K562 (cell line): Measurements from ENCODE around the gene KLB. TPM values are rescaled to one million over a fixed set of nuclear protein-coding genes. Genes with fewer than 3 reads are reported as not detected.
A peak's percentile ranks its signal among the peaks of the same experiment; 100 is the strongest.

ENCODE experiments used
- ATAC-seq: fragments of 200-7000 bp; cut with Tn5 transposase; 3 replicates; pipeline ENCODE4 v1.9.1; 2020; ENCODE audit warnings: moderate library complexity
- Bru-seq: library from RNA; stranded (reverse); fragments of 400-500 nt; gene quantifications from one replicate; lab custom pipeline; 2021; lab: Mats Ljungman, UMichigan
- BruChase-seq, 2 experiments: library from RNA; stranded (reverse); fragments of 400-500 nt; gene quantifications; one replicate each; lab custom pipeline; 2021; lab: Mats Ljungman, UMichigan
- BruUV-seq: library from RNA; stranded (reverse); fragments of 400-500 nt; replicated peaks from 2 replicates; lab custom pipeline; 2021; lab: Mats Ljungman, UMichigan
- CTCF ChIA-PET: fragments of 300-600 bp; formaldehyde crosslinking; extraction: SDS; loops from one replicate; lab custom pipeline; 2021; ENCODE audit warnings: low intra/inter-chr PET ratio; lab: Yijun Ruan, JAX
- POLR2A ChIA-PET: fragments of 300-600, 350-650 bp; sonication (Branson Sonifier 250); formaldehyde crosslinking; extraction: SDS; loops from one replicate; lab custom pipeline; 2021; ENCODE audit warnings: antibody characterized with exemption, inconsistent platforms; lab: Yijun Ruan, JAX
- DNase-seq, 4 experiments: peaks; one replicate each; pipeline versions ENCODE4 v3.0.0 to v3.0.0-alpha.2; 2011 to 2018; ENCODE audit warnings: low spot score in 3 of 4, mixed read lengths in 3 of 4; ENCODE audit errors: extremely low read depth in 1 of 4
- FAIRE-seq: peaks from 2 replicates; lab custom pipeline; 2011; peaks lifted over from hg19 to GRCh38; lab: Jason Lieb, UNC
- H2AFZ ChIP-seq: 2 replicates; pipeline ENCODE4 v1.6.0; 2011; ENCODE audit warnings: low read depth, low read length, control low read depth, inconsistent platforms
- H3K27ac ChIP-seq: fragments of 200-600 bp; 3 replicates; pipeline ENCODE4 v1.8.0; 2011; ENCODE audit warnings: low read depth, mild to moderate bottlenecking, control low read depth, inconsistent platforms, low read length, moderate library complexity, mixed read lengths; ENCODE audit errors: extremely low read depth
- H3K27me3 ChIP-seq, 2 experiments: fragments of 300-600 bp in 1 of 2; 2 replicates in 1 of 2; 3 replicates in 1 of 2; pipeline versions ENCODE4 v1.6.0 to v1.8.0; 2011; ENCODE audit warnings: inconsistent platforms in 2 of 2, low read length in 2 of 2, mild to moderate bottlenecking in 1 of 2, mixed read lengths in 1 of 2, moderate library complexity in 1 of 2; ENCODE audit not compliant: control insufficient read depth in 2 of 2, insufficient read depth in 2 of 2
- H3K36me3 ChIP-seq: fragments of 300-600 bp; 3 replicates; pipeline ENCODE4 v1.8.0; 2011; ENCODE audit warnings: mild to moderate bottlenecking, low read length, inconsistent platforms; ENCODE audit not compliant: control insufficient read depth, insufficient read depth
- H3K4me1 ChIP-seq, 2 experiments: fragments of 200-600 bp in 1 of 2; replicated peaks in 1 of 2; 2 replicates in 1 of 2; 3 replicates in 1 of 2; pipeline versions ENCODE4 v1.5.1 to v1.8.0; 2011; ENCODE audit warnings: inconsistent platforms in 2 of 2, low read length in 2 of 2, mild to moderate bottlenecking in 1 of 2, mixed read lengths in 1 of 2, moderate library complexity in 1 of 2; ENCODE audit not compliant: control insufficient read depth in 2 of 2, insufficient read depth in 2 of 2
- H3K4me2 ChIP-seq: 2 replicates; pipeline ENCODE4 v1.6.1; 2011; ENCODE audit warnings: low read length, control low read depth, inconsistent platforms, mixed read lengths; ENCODE audit not compliant: insufficient read depth
- H3K4me3 ChIP-seq: fragments of 200-600 bp; sonication (generic), shearing (Covaris generic); 2 replicates; pipeline ENCODE4 v1.5.1; 2016; ENCODE audit warnings: control low read depth, inconsistent platforms
- H3K79me2 ChIP-seq: fragments of 200-600 bp; 3 replicates; pipeline ENCODE4 v1.8.0; 2011; ENCODE audit warnings: low read length, inconsistent platforms; ENCODE audit not compliant: control insufficient read depth, insufficient read depth
- H3K9ac ChIP-seq, 2 experiments: 2 replicates each; pipeline versions ENCODE4 v1.6.0 to v1.6.1; 2011; ENCODE audit warnings: low read depth in 2 of 2, low read length in 2 of 2, control low read depth in 1 of 2, inconsistent platforms in 1 of 2, mild to moderate bottlenecking in 1 of 2, mixed read lengths in 1 of 2; ENCODE audit not compliant: insufficient read depth in 1 of 2
- H3K9me1 ChIP-seq: one replicate; pipeline ENCODE4 v1.6.0; 2011; ENCODE audit warnings: inconsistent platforms, mild to moderate bottlenecking, low read length, moderate library complexity; ENCODE audit not compliant: control insufficient read depth, insufficient read depth
- H3K9me3 ChIP-seq: replicated peaks from 2 replicates; pipeline ENCODE4 v1.5.1; 2011; ENCODE audit warnings: low read depth, low read length, inconsistent platforms; ENCODE audit not compliant: control insufficient read depth, insufficient read depth
- H4K20me1 ChIP-seq: replicated peaks from 2 replicates; pipeline ENCODE4 v1.6.1; 2011; ENCODE audit warnings: low read length, inconsistent platforms, mixed read lengths; ENCODE audit not compliant: control insufficient read depth, insufficient read depth
- KLF13 ChIP-seq: fragments of 450-650 bp; IDR thresholded peaks from 2 replicates; pipeline ENCODE4 v1.6.1; 2016; ENCODE audit warnings: missing genetic modification characterization, low read depth, mild to moderate bottlenecking, missing compliant biosample characterization, moderate library complexity, borderline replicate concordance
- MEIS2 ChIP-seq: fragments of 450-650 bp; IDR thresholded peaks from 2 replicates; pipeline ENCODE4 v1.6.1; 2014; ENCODE audit warnings: mild to moderate bottlenecking; ENCODE audit not compliant: partially characterized antibody
- MXD1 ChIP-seq: fragments of 250-450 bp; sonication (Bioruptor Pico); IDR thresholded peaks from 2 replicates; pipeline ENCODE4 v1.8.0; 2021; ENCODE audit warnings: borderline replicate concordance, mild to moderate bottlenecking, moderate library complexity; ENCODE audit not compliant: poor library complexity, severe bottlenecking
- NFIX ChIP-seq: fragments of 250-450 bp; sonication (Bioruptor Pico); IDR thresholded peaks from 2 replicates; pipeline ENCODE4 v1.4.0; 2020; ENCODE audit warnings: low read depth, mild to moderate bottlenecking, moderate library complexity
- PBX2 ChIP-seq, 2 experiments: IDR thresholded peaks in 1 of 2; conservative IDR thresholded peaks in 1 of 2; 2 replicates each; pipeline ENCODE4 v1.6.1; 2016; ENCODE audit warnings: low read depth in 2 of 2, mild to moderate bottlenecking in 1 of 2, missing compliant biosample characterization in 1 of 2, missing genetic modification characterization in 1 of 2, moderate library complexity in 1 of 2
- RBM39 ChIP-seq: fragments of 200-400 bp; formaldehyde crosslinking; optimal IDR thresholded peaks from 2 replicates; pipeline ENCODE3; 2018; ENCODE audit warnings: low read depth, low read length
- RCOR1 ChIP-seq, 2 experiments: IDR thresholded peaks; 2 replicates each; pipeline ENCODE4 v1.6.1; 2012; ENCODE audit warnings: low read depth in 2 of 2, low read length in 2 of 2, borderline replicate concordance in 1 of 2, improper control_type of control experiment in 1 of 2
- ZBTB2 ChIP-seq: fragments of 450-650 bp; IDR thresholded peaks from 2 replicates; pipeline ENCODE4 v1.6.1; 2016; ENCODE audit warnings: antibody characterized with exemption
- ZNF431 ChIP-seq: sonication (generic); formaldehyde crosslinking; IDR thresholded peaks from 2 replicates; pipeline ENCODE4 v1.8.0; 2022; ENCODE audit warnings: mild to moderate bottlenecking, missing genetic modification reagents
- WGBS: fragments of 100-300 bp; shearing (Covaris generic); methylation state at CpG from one replicate; pipeline ENCODE4 v1.1.6; 2016; ENCODE audit warnings: low coverage, mixed read lengths; ENCODE audit not compliant: insufficient coverage; ENCODE audit errors: missing lambda C conversion rate; 5-methylcytosine and 5-hydroxymethylcytosine counted together
- in situ Hi-C: fragments of 300-500 bp; cut with MboI; formaldehyde crosslinking; loops from 4 replicates; pipeline ENCODE4 v1.15.0; 2018; ENCODE audit warnings: inconsistent platforms, mixed read lengths
- intact Hi-C: fragments of 100-400 bp; cut with micrococcal nuclease; formaldehyde crosslinking; loops from 2 replicates; pipeline ENCODE4 v1.14.2; 2022
- long read RNA-seq, 3 experiments: library from polyadenylated mRNA in 2 of 3; library from RNA in 1 of 3; unstranded in 2 of 3; stranded (forward) in 1 of 3; transcript quantifications; one replicate each; pipeline ENCODE4 v2.0.0, GENCODE V29; 2019 to 2022
- polyA minus RNA-seq, 3 experiments: library from RNA; depleted of rRNA, polyadenylated mRNA; stranded (reverse); fragments of >200 nt; gene quantifications; 2 replicates each; pipeline ENCODE4 v1.2.3, GENCODE V29; 2011
- polyA plus RNA-seq, 8 experiments: library from polyadenylated mRNA; depleted of rRNA in 4 of 8; stranded (reverse) in 5 of 8; unstranded in 3 of 8; fragments of >200 nt; fragmentation: Nextera tagmentation in 2 of 8; fragmentation: Illumina TruSeq in 1 of 8; extraction: Ambion mirVana in 2 of 8; extraction: Trizol in 1 of 8; gene quantifications; 2 replicates each; pipeline versions ENCODE4 v1.2.1 to v1.2.3, GENCODE V29; 2011 to 2014; ENCODE audit warnings: inconsistent platforms in 1 of 8, missing spikeins in 1 of 8
- total RNA-seq, 7 experiments: library from RNA; depleted of rRNA in 6 of 7; stranded (reverse); fragments of >200 nt in 6 of 7; fragmentation: Illumina TruSeq in 2 of 7; extraction: Trizol in 2 of 7; gene quantifications; 2 replicates each; pipeline versions ENCODE4 v1.2.1 to v1.2.3, GENCODE V29; 2011 to 2021; ENCODE audit warnings: low replicate concordance in 1 of 7

Gene KLB
- total RNA-seq (2011; cell fraction: chromatin; rRNA removed; ENCODE audit: low replicate concordance) = not detected in 2 replicates
- total RNA-seq (2011; cell fraction: nucleolus; rRNA removed) = not detected in 2 replicates
- total RNA-seq (2011; cell fraction: nucleoplasm; rRNA removed) = not detected in 2 replicates
- total RNA-seq (2014; rRNA removed) = not detected in 2 replicates
- not detected in 2 replicates for total RNA-seq (2014; rRNA removed; fragmentation: Illumina TruSeq; extraction: Trizol)
- total RNA-seq (2015; rRNA removed; fragmentation: Illumina TruSeq; extraction: Trizol) = not detected in 2 replicates
- 0.04 TPM in 1 of 2 replicates, not detected in the other for total RNA-seq (2021)
- polyA plus RNA-seq (2011; rRNA removed) = not detected in 2 replicates
- polyA plus RNA-seq (2011; cell fraction: cytosol; rRNA removed) = not detected in 2 replicates
- polyA plus RNA-seq (2011; cell fraction: nucleus; rRNA removed) = not detected in 2 replicates
- polyA plus RNA-seq (2012) = 0.04 and 0.05 TPM in 2 replicates
- polyA plus RNA-seq (2014; fragmentation: Illumina TruSeq; extraction: Trizol) = not detected in 2 replicates
- under 1 TPM; 0.04 to 0.13 TPM for polyA plus RNA-seq (2014; fragmentation: Nextera tagmentation; extraction: Ambion mirVana)
- polyA plus RNA-seq (2014; rRNA removed) = not detected in 2 replicates
- polyA minus RNA-seq (2011; rRNA and poly(A)+ RNA removed) = not detected in 2 replicates
- not detected in 2 replicates for polyA minus RNA-seq (2011; cell fraction: cytosol; rRNA and poly(A)+ RNA removed)
- polyA minus RNA-seq (2011; cell fraction: nucleus; rRNA and poly(A)+ RNA removed) = not detected in 2 replicates
- percentile 5 among the genes with signal in this experiment for Bru-seq, nascent RNA
- BruChase-seq, experiment 1, labeled RNA remaining after a 2-hour chase = percentile 2 among the genes with signal in this experiment
- BruChase-seq, experiment 2, labeled RNA remaining after a 6-hour chase = percentile 5 among the genes with signal in this experiment
- long read RNA-seq, experiment 1 = 0 reads
- long read RNA-seq, experiment 2 = 0 reads
- long read RNA-seq, experiment 3 = 0 reads

GRCh38 chr4:39406763-39407583 lies at the start of gene KLB:
TSS of gene KLB (plus strand) at chr4:39406930. CDS start at chr4:39406950, 20 bp downstream.
- no peaks in the 10 kb centered on the region for H3K36me3 ChIP-seq
- ATAC-seq (no peak; the same call in 2 of the 3 replicates), DNase-seq (no peak), FAIRE-seq (no peak)
- no peak within 1 kb of the TSS for H3K4me2 ChIP-seq
- H3K4me1 ChIP-seq = no peaks in the 10 kb centered on the region
- ChIA-PET CTCF (no interaction called here), POLR2A (interaction anchor here (1.2 to 1.6 kb wide), 3 partner anchors 16 to 173 kb away, joined by 3 to 4 read pairs (median 4); no protein-coding TSS in a partner anchor)
- no peak within 1 kb of the TSS for H3K4me3 ChIP-seq
- WGBS = 4% methylated on average over 12 of the region's 12 CpGs
- no peak within 1 kb of the TSS for H2AFZ ChIP-seq
- no TSS peak for BruUV-seq
- H3K9me1 ChIP-seq = no peaks in the 10 kb centered on the region
- no peaks in the 10 kb centered on the region for H3K79me2 ChIP-seq
- intact Hi-C loops = no loop called here
- TF ChIP-seq ZBTB2 (no peak), MXD1 (CRISPR knock-in tag) (no peak), MEIS2 (peak; percentile 43), PBX2 (CRISPR knock-in tag; IDR thresholded peaks at IDR 0.05; ENCODE audit: low read depth) (no peak), PBX2 (tag; conservative IDR thresholded peaks at IDR 0.05; ENCODE audit: low read depth) (peak; percentile 40; the same call in 1 of the 2 replicates), NFIX (CRISPR knock-in tag) (no peak), KLF13 (tag) (no peak), RBM39 (no peak), ZNF431 (CRISPR knock-in tag) (no peak), RCOR1 (IDR thresholded peaks at IDR 0.05; ENCODE audit: borderline replicate concordance in 1 of 2, low read depth in 2 of 2, low read length in 2 of 2) (peak in 1 of 2 experiments; percentile 42; a peak in 1 of 4 replicates)
- no peaks in the 10 kb centered on the region for H3K9me3 ChIP-seq
- no peak within 1 kb of the TSS for H3K27ac ChIP-seq
- H3K9ac ChIP-seq = no peak within 1 kb of the TSS; a peak in 1 of 4 replicates
- no peaks in the 10 kb centered on the region for H3K27me3 ChIP-seq
- in situ Hi-C loops = no loop called here
- H4K20me1 ChIP-seq = no peaks in the 10 kb centered on the region
